D721Med (cell line): Measurements from ENCODE around the gene NOP56.

Experiments
- DNase-seq: peaks from one replicate; pipeline ENCODE4 v3.0.0; 2011; ENCODE audit warnings: low spot score; ENCODE audit not compliant: insufficient read length
- FAIRE-seq: peaks from 2 replicates; lab custom pipeline; 2011; peaks lifted over from hg19 to GRCh38; lab: Jason Lieb, UNC
- TF ChIP-seq, protein P1 (sequence below): IDR thresholded peaks from 2 replicates; pipeline ENCODE4 v1.5.1; 2012; ENCODE audit warnings: mild to moderate bottlenecking, control low read depth; ENCODE audit not compliant: insufficient read depth; ENCODE audit errors: missing control alignments

The NOP56 gene

DNA sequence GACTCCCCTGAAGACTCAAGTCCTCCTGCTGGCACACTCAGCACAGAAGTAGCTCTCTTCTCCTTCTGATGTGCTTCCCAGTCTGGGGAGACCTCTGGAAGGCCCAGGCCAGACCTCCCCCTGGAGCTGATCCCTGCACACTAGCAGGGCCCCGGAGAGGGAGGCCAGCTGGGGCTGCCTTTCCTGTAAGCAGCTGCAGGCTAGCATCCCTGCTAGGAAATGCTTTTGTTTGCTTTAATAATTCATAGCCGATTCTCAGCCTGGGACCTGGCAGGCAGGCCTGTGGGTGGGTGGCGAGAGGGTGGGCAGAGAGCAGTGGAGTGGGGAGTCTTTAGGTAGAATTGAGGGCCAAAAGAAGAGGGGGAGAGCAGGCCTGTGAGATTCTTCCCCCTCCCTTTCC lies 45.3 kb downstream of the NOP56 start:
- DNase-seq (no peak), FAIRE-seq (no peak)
- TF ChIP-seq, protein P1, sequence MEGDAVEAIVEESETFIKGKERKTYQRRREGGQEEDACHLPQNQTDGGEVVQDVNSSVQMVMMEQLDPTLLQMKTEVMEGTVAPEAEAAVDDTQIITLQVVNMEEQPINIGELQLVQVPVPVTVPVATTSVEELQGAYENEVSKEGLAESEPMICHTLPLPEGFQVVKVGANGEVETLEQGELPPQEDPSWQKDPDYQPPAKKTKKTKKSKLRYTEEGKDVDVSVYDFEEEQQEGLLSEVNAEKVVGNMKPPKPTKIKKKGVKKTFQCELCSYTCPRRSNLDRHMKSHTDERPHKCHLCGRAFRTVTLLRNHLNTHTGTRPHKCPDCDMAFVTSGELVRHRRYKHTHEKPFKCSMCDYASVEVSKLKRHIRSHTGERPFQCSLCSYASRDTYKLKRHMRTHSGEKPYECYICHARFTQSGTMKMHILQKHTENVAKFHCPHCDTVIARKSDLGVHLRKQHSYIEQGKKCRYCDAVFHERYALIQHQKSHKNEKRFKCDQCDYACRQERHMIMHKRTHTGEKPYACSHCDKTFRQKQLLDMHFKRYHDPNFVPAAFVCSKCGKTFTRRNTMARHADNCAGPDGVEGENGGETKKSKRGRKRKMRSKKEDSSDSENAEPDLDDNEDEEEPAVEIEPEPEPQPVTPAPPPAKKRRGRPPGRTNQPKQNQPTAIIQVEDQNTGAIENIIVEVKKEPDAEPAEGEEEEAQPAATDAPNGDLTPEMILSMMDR: no peak

DNA sequence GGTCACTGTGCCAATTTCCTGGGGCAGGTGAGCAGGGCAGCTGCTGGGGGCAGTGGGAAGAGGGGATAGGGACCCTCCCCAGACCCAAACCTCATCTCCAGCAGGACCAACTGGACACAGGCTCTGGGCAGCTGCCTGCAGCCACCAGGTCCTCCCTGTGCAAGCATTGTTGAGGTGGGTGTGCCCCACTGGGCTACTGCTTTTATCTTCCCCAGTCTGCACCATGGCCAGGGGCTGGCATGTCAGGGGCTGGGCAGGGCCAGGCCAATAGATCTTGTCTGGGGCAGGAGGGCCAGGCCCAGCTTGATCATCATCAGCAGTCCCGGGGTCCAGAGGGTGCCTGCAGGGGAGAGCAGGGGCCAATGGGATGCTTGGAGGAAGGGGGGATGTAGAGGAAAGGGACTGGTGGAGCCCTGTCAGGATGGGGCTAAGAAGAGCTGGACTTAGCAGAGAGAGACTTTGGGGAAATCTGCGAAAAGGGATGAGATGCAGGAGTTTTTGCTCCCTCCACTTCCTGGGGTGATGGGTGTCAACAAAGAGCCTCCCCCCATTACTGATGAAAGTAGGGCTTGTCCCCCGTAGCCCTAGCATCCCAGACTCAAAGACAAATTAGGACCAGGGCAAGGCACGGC lies 45.9 kb downstream of the NOP56 start:
- FAIRE-seq (no peak), DNase-seq (no peak)
- TF ChIP-seq, protein P1: no peak

DNA sequence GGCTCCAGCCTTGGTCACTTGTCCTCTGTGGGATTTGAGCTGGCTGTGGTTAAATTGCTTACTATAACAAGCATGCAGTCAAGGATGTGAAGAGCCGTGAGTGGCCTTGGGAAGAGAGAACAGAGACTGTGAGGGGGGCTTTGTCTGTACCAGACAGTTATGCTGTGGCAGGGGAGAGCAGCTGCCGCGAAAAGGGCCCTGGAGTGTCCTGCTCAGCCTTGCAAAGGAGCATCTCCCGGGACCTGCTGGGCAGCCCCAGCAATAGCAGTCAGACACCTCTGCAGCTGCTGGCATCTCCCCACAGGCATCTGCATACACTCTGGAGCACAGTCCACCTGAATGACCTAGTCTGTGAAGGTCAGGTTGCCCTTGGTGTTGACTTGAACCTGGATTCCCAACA lies 46.5 kb downstream of the NOP56 start:
- TF ChIP-seq, protein P1: no peak
- FAIRE-seq: no peak
- DNase-seq: no peak

DNA sequence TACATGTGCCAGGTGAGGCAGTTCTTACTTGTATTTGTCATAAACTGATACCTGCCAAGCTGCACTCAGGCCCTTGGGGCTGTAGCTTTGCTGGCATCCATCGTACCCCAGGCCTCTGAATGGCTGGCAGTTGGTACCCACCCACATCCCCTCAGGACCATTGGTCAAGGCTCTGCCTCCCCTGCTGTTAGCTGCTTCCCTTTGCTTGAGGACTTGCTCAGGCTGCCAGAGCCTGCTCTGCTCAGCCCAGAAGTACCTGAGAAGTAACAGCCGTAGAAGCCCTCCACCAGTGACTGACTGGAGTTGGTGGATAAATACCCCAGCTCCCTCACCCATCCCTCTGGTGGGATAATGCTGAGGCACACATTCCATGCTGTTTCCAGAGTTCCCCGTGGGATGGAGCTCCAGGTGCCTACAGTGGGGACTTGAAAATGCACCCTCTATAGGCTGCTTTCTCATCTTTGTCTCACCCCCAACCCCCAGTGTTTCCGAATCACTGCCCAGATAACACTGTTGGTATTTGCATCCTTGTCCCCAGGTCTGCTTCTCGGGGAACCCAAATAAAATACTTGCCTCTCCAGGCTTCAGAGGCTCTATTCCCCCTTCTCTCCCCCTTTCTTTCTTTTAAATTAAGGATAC lies 47.5 kb downstream of the NOP56 start:
- DNase-seq (no peak), FAIRE-seq (no peak)
- TF ChIP-seq, protein P1: no peak

DNA sequence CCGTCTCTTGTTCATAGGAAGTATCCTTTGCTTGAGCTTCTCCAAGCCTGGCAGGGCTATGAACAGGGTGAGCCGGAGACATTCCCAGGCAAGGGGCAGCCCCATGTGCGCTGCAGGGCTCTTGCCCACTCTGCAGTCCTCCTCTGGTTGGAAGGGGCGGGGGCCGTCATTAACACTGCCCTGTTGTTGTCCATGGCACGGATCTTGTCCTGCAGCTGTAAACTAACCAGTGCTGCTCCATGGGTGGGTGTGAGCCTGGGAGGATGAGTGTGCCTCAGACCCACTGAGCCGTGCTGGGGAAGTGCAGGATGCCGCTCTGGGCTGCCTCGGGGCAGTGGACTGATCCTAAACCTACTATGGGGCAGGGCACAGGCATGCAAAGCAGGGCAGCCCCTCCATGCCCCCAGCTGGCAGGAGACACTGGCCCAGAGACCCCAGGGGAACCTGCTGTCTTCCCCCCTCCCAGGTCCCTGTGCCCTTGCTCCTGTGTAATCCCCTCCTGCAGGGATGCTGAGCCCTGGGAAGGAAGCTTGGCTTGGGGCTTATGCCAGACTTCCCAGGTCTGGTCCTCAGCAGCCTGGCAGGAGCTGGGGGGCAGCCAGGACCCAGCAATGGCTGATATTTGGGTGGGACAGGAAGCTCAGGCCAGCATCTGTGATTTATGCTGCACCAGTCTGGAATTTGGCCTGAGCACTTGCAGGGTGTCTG lies 48.6 kb downstream of the NOP56 start:
- no peak for DNase-seq
- TF ChIP-seq, protein P1: no peak
- no peak for FAIRE-seq

DNA sequence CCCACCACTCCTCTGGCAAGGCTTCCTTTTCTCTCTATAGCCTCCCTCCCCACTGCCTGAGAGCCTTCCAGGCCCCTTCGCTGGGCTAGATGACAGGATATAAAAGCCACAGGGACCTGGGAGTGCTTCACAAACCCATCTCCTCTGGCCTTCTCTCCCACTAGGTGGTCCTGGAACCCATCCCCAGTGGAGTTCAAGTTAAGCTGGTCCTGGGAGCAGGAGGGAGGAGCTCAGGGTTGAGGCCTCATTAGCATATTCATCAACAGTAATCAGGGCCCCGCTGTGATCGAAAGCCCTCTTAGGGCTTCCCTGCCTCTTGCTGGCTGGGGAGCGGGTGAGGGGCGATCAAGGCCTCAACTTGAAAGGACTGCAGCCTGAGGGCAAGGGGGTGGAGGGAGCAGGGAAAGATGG lies 49.2 kb downstream of the NOP56 start:
- TF ChIP-seq, protein P1: no peak
- FAIRE-seq: no peak
- no peak for DNase-seq
